NT2/D1 (cell line): ENCODE data around the gene LAPTM5.

Experiments used
- SUZ12 ChIP-seq: IDR thresholded peaks from 2 replicates; pipeline ENCODE4 v1.6.1; 2011; ENCODE audit not compliant: insufficient read length, insufficient read depth; ENCODE audit errors: extremely low read depth
- YY1 ChIP-seq: IDR thresholded peaks from 2 replicates; pipeline ENCODE4 v1.6.1; 2011; ENCODE audit not compliant: insufficient read length, insufficient read depth
- ZNF274 ChIP-seq: IDR thresholded peaks from 2 replicates; pipeline ENCODE4 v1.6.1; 2011; ENCODE audit warnings: mild to moderate bottlenecking, low read depth, low read length

DNA sequence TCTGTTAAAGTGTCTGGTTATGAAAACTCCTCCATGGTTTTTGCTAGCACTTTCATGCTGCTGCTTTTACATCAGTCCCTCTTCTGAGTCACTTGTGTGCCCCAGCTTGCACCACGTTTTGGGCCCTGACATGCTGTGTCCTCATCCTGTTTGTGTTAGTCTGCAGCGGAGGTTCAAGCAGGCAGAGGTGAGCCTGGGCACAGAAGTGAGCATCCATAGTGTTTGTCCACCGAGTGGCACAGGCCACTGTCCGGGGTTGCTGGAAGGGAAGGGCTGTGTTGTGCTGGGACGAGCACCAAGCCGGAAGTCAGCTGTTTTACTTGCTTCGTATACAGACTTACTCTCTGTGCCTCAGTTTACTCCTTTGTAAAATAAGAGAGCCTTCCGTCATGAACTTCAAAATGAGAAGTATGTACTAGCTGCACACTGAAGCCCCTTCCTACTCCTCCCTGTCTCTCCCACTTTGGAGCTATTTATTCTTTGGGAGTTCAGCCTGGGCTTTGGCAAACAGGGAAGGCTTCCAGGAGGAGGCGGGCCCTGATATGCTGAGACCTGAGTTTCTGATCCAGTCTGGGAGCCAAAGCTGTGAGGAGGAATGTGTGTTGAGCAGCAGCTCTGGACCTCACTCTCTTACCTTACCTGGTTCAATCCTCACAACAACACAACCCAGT lies 10.7 kb upstream of the LAPTM5 start:
- TF ChIP-seq ZNF274 (no peak), YY1 (no peak), SUZ12 (no peak)
